Stomach (tissue), 9 donors: Measurements from ENCODE around the gene ERCC5. TPM values are rescaled to one million over a fixed set of nuclear protein-coding genes. Genes with fewer than 3 reads are reported as not detected.

Experiments used
- DNase-seq, 2 donors: peaks; one replicate each; pipeline versions ENCODE4 v3.0.0 to v3.0.0-alpha.2; 2013 to 2019
- H3K27ac ChIP-seq, 5 donors: fragments of 200-600 bp in 4 of 5; sonication (generic) in 4 of 5; one replicate each; pipeline ENCODE4 v1.5.1; 2013 to 2019; ENCODE audit warnings: mild to moderate bottlenecking in 1 of 5, moderate library complexity in 1 of 5
- H3K27me3 ChIP-seq, 3 donors: fragments of 200-600 bp; sonication (generic); one replicate each; pipeline ENCODE4 v1.5.1; 2017 to 2019; ENCODE audit warnings: mixed run types in 1 of 3
- H3K36me3 ChIP-seq, 4 donors: fragments of 200-600 bp; sonication (generic); 1 replicate in 3 of 4; 2 replicates in 1 of 4; pipeline ENCODE4 v1.5.1; 2016 to 2019
- H3K4me1 ChIP-seq, 4 donors: fragments of 200-600 bp; sonication (generic); one replicate each; pipeline ENCODE4 v1.5.1; 2016 to 2019
- H3K4me3 ChIP-seq, 4 donors: fragments of 200-600 bp; sonication (generic) in 3 of 4; one replicate each; pipeline ENCODE4 v1.5.1; 2016 to 2019; ENCODE audit warnings: mild to moderate bottlenecking in 1 of 4
- H3K9me3 ChIP-seq, 4 donors: fragments of 200-600 bp; sonication (generic); one replicate each; pipeline ENCODE4 v1.5.1; 2016 to 2019
- CTCF ChIP-seq, 7 experiments: fragments of 450-650 bp in 4 of 7; fragments of 200-600 bp in 3 of 7; sonication (generic) in 3 of 7; IDR thresholded peaks; one replicate each; pipeline ENCODE4 v1.5.1; 2016 to 2019; ENCODE audit warnings: antibody characterized with exemption in 7 of 7, control low read depth in 2 of 7, mild to moderate bottlenecking in 1 of 7
- EP300 ChIP-seq: sonication (generic); formaldehyde crosslinking; IDR thresholded peaks from one replicate; pipeline ENCODE4 v1.6.1; 2017; ENCODE audit warnings: antibody characterized with exemption
- POLR2A ChIP-seq, 4 donors: fragments of 450-650 bp; IDR thresholded peaks; one replicate each; pipeline ENCODE4 v1.6.1; 2016; ENCODE audit warnings: antibody characterized with exemption in 4 of 4, control low read depth in 2 of 4, mild to moderate bottlenecking in 1 of 4, moderate library complexity in 1 of 4
- POLR2AphosphoS5 ChIP-seq, 3 donors: sonication (generic); formaldehyde crosslinking; IDR thresholded peaks; one replicate each; pipeline ENCODE4 v1.6.1; 2016; ENCODE audit warnings: antibody characterized with exemption in 3 of 3
- WGBS, 5 donors: extraction: QIAGEN DNeasy Blood & Tissue Kit in 3 of 5; methylation state at CpG; one replicate each; pipeline versions ENCODE4 v1.1.5 to v1.1.7; 2013 to 2018; 5-methylcytosine and 5-hydroxymethylcytosine counted together
- intact Hi-C: fragments of 100-400 bp; cut with DNase I; formaldehyde crosslinking; loops from one replicate; pipeline ENCODE4 v1.15.1; 2023; ENCODE audit warnings: low total_unique reads
- polyA plus RNA-seq, 3 donors: library from polyadenylated mRNA; stranded (reverse); fragments of 200-250 nt; gene quantifications; one replicate each; pipeline ENCODE4 v1.2.3, GENCODE V29; 2013
- total RNA-seq, 5 donors: library from RNA; depleted of rRNA; stranded (reverse); fragments of >200 nt; gene quantifications; one replicate each; pipeline versions ENCODE4 v1.1.0 to v1.2.3, GENCODE V29; 2014 to 2016
- donor health status: healthy with polysubstance abuse.
- donor health status: Bipolar disorder and iron deficiency.
- donor health status: healthy.

The ERCC5 gene
- total and polyA plus RNA-seq, 8 donors = 36.7 to 348 (median 56.3) TPM

- intact Hi-C loops = no loop called here
- Histone ChIP-seq H3K36me3 (peaks cover 0 to 27% (median 8%) of the 10 kb centered on the region in 4 donors), H3K9me3 (no peaks in the 10 kb centered on the region), H3K27ac (no peak overlapping the region), H3K27me3 (no peaks in the 10 kb centered on the region), H3K4me3 (no peak overlapping the region), H3K4me1 (no peaks in the 10 kb centered on the region)
- TF ChIP-seq POLR2AphosphoS5 (IDR thresholded peaks at IDR 0.05) (no peak), EP300 (no peak), POLR2A (IDR thresholded peaks at IDR 0.05) (no peak), CTCF (IDR thresholded peaks at IDR 0.05) (no peak)
- 81 to 86% (median 83%) methylated on average over 4 of the region's 4 CpGs for WGBS, 5 donors
- DNase-seq = no peak
Observed at GRCh38 chr13:102881819-102882686, 36.2 kb downstream of the ERCC5 start.

GRCh38 chr13:102892503-102892902, 46.7 kb downstream of the ERCC5 start:
- Histone ChIP-seq H3K36me3 (no peaks in the 10 kb centered on the region), H3K4me1 (no peaks in the 10 kb centered on the region), H3K4me3 (no peak overlapping the region), H3K27ac (peak overlapping the region in 2 of 5 donors; percentile 43 to 45), H3K9me3 (no peaks in the 10 kb centered on the region), H3K27me3 (no peaks in the 10 kb centered on the region)
- intact Hi-C loops = no loop called here
- 19 to 41% (median 34%) methylated on average over 2 of the region's 2 CpGs for WGBS, 5 donors
- DNase-seq = no peak
- TF ChIP-seq POLR2AphosphoS5 (IDR thresholded peaks at IDR 0.05) (no peak), EP300 (no peak), CTCF (IDR thresholded peaks at IDR 0.05) (no peak), POLR2A (IDR thresholded peaks at IDR 0.05) (no peak)

- intact Hi-C loops = no loop called here
- WGBS, 5 donors = 74 to 79% (median 76%) methylated on average over 6 of the region's 6 CpGs
- peaks cover 0 to 6% (median 0%) of the 10 kb centered on the region in 4 donors for H3K4me1 ChIP-seq
- H3K27ac ChIP-seq = no peak overlapping the region
- no peaks in the 10 kb centered on the region for H3K36me3 ChIP-seq
- DNase-seq = no peak
- TF ChIP-seq POLR2AphosphoS5 (IDR thresholded peaks at IDR 0.05) (no peak), CTCF (IDR thresholded peaks at IDR 0.05) (no peak), POLR2A (IDR thresholded peaks at IDR 0.05) (no peak), EP300 (no peak)
- no peaks in the 10 kb centered on the region for H3K27me3 ChIP-seq
- H3K4me3 ChIP-seq = no peak overlapping the region
- H3K9me3 ChIP-seq = no peaks in the 10 kb centered on the region
Observed at GRCh38 chr13:102897371-102898138, 51.7 kb downstream of the ERCC5 start.

GRCh38 chr13:102900193-102900608, 54.4 kb downstream of the ERCC5 start:
- H3K4me3 ChIP-seq = no peak overlapping the region
- intact Hi-C loops = no loop called here
- DNase-seq = peak in 1 of 2 donors; percentile 32
- H3K9me3 ChIP-seq = no peaks in the 10 kb centered on the region
- peak overlapping the region in 1 of 5 donors; percentile 38 for H3K27ac ChIP-seq
- 26 to 73% (median 34%) methylated on average over 4 of the region's 4 CpGs for WGBS, 5 donors
- H3K27me3 ChIP-seq = no peaks in the 10 kb centered on the region
- H3K4me1 ChIP-seq = peaks cover 0 to 6% (median 0%) of the 10 kb centered on the region in 4 donors
- TF ChIP-seq EP300 = no peak
- no peak for TF ChIP-seq POLR2A (IDR thresholded peaks at IDR 0.05)
- TF ChIP-seq POLR2AphosphoS5 (IDR thresholded peaks at IDR 0.05) = peak in 1 of 3 donors; percentile 28
- no peak for TF ChIP-seq CTCF (IDR thresholded peaks at IDR 0.05)
- H3K36me3 ChIP-seq = no peaks in the 10 kb centered on the region
